Sigmoid colon (tissue), 7 donors: Measurements from ENCODE around the gene AP1M1. TPM values are rescaled to one million over a fixed set of nuclear protein-coding genes. Genes with fewer than 3 reads are reported as not detected.

Experiments
- DNase-seq: peaks from one replicate; pipeline ENCODE4 v3.0.0-alpha.2; 2019
- H3K27ac ChIP-seq, 4 donors: fragments of 200-600 bp; sonication (generic); one replicate each; pipeline ENCODE4 v1.5.1; 2016 to 2019; ENCODE audit warnings: mild to moderate bottlenecking in 1 of 4
- H3K27me3 ChIP-seq, 3 donors: fragments of 200-600 bp; sonication (generic); one replicate each; pipeline ENCODE4 v1.5.1; 2019; ENCODE audit warnings: mild to moderate bottlenecking in 1 of 3
- H3K36me3 ChIP-seq, 4 donors: fragments of 200-600 bp; sonication (generic); one replicate each; pipeline ENCODE4 v1.5.1; 2016 to 2019
- H3K4me1 ChIP-seq, 4 donors: fragments of 200-600 bp; sonication (generic); one replicate each; pipeline ENCODE4 v1.5.1; 2017 to 2019
- H3K4me3 ChIP-seq, 4 donors: fragments of 200-600 bp; sonication (generic); one replicate each; pipeline ENCODE4 v1.5.1; 2017 to 2019; ENCODE audit warnings: mild to moderate bottlenecking in 2 of 4, moderate library complexity in 1 of 4
- H3K9me3 ChIP-seq, 4 donors: fragments of 200-600 bp in 3 of 4; sonication (generic) in 3 of 4; one replicate each; pipeline versions ENCODE4 v1.5.1 to v1.6.1; 2013 to 2019
- EP300 ChIP-seq, 4 donors: sonication (generic); formaldehyde crosslinking; IDR thresholded peaks; one replicate each; pipeline ENCODE4 v1.6.1; 2017; ENCODE audit warnings: antibody characterized with exemption in 4 of 4
- POLR2A ChIP-seq, 2 donors: fragments of 450-650 bp; IDR thresholded peaks; one replicate each; pipeline ENCODE4 v1.6.1; 2016; ENCODE audit warnings: antibody characterized with exemption in 2 of 2, mild to moderate bottlenecking in 2 of 2, moderate library complexity in 2 of 2
- POLR2AphosphoS5 ChIP-seq, 4 donors: sonication (generic); formaldehyde crosslinking; IDR thresholded peaks; one replicate each; pipeline ENCODE4 v1.6.1; 2017; ENCODE audit warnings: antibody characterized with exemption in 4 of 4
- WGBS, 2 donors: extraction: QIAGEN DNeasy Blood & Tissue Kit; methylation state at CpG; one replicate each; pipeline ENCODE4 v1.1.7; 2013; 5-methylcytosine and 5-hydroxymethylcytosine counted together
- intact Hi-C: fragments of 100-400 bp; cut with DNase I; formaldehyde crosslinking; loops from one replicate; pipeline ENCODE4 v1.15.1; 2023
- polyA plus RNA-seq, 3 donors: library from polyadenylated mRNA; stranded (reverse); fragments of 200-250 nt; gene quantifications; one replicate each; pipeline ENCODE4 v1.2.3, GENCODE V29; 2013
- total RNA-seq, 4 donors: library from RNA; depleted of rRNA; stranded (reverse); fragments of >200 nt; gene quantifications; one replicate each; pipeline ENCODE4 v1.1.0, GENCODE V29; 2016
- TF ChIP-seq, protein P1 (sequence below), 4 experiments: fragments of 450-650 bp in 3 of 4; fragments of 200-600 bp in 1 of 4; IDR thresholded peaks; one replicate each; pipeline ENCODE4 v1.5.1; 2016 to 2019; ENCODE audit warnings: antibody characterized with exemption in 4 of 4, mild to moderate bottlenecking in 3 of 4, moderate library complexity in 2 of 4
- donor health status: healthy with polysubstance abuse.
- donor health status: Bipolar disorder and iron deficiency.
- donor health status: healthy.

Gene AP1M1
- total and polyA plus RNA-seq, 7 donors: 18.7 to 63.7 (median 57.1) TPM

DNA sequence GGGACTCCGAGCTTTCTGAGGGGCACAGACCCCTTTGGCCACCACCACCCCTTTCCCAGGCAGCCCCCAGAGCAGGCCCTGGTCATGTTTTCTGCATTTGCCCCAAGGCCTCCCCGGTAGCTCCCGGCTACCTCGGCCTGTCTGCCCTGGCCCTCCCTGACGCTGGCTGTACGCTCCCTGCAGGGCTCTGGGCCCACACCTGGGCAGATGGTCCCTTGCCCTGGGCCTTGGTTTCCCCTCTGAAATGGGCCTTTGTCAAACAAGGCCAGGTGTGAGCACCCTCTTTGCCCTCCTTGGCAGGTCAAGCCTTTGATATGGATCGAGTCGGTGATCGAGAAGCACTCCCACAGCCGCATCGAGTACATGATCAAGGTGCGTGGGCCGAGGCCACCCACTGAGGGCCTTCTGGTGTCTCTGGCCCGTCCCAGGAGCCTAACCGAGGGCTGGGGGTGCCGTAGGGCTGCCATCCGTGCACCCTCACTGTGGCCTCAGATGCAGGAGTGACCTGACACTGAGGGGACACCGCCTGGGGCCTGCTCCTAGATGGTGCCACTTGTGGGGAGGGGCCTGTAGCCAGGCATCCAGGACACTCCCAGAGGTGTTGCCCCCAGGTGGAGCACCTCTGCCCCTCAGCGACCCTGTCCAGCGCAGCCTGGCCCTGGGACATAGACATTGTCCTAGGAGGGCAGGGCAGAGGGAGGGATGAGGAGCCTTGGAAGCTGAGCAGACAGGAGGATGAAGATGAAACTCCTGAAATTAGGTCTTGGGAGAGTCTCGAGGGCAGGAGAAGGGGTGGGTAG lies 30.3 kb downstream of the AP1M1 start:
- 92 to 95% methylated on average over 21 of the region's 21 CpGs for WGBS, 2 donors
- H3K4me1 ChIP-seq: no peaks in the 10 kb centered on the region
- intact Hi-C loops: no loop called here
- peaks cover 26 to 95% (median 68%) of the 10 kb centered on the region in 4 donors for H3K36me3 ChIP-seq
- no peak overlapping the region for H3K27ac ChIP-seq
- no peaks in the 10 kb centered on the region for H3K27me3 ChIP-seq
- TF ChIP-seq POLR2A (IDR thresholded peaks at IDR 0.05) (no peak), EP300 (IDR thresholded peaks at IDR 0.05) (no peak), POLR2AphosphoS5 (IDR thresholded peaks at IDR 0.05) (no peak)
- TF ChIP-seq, protein P1, sequence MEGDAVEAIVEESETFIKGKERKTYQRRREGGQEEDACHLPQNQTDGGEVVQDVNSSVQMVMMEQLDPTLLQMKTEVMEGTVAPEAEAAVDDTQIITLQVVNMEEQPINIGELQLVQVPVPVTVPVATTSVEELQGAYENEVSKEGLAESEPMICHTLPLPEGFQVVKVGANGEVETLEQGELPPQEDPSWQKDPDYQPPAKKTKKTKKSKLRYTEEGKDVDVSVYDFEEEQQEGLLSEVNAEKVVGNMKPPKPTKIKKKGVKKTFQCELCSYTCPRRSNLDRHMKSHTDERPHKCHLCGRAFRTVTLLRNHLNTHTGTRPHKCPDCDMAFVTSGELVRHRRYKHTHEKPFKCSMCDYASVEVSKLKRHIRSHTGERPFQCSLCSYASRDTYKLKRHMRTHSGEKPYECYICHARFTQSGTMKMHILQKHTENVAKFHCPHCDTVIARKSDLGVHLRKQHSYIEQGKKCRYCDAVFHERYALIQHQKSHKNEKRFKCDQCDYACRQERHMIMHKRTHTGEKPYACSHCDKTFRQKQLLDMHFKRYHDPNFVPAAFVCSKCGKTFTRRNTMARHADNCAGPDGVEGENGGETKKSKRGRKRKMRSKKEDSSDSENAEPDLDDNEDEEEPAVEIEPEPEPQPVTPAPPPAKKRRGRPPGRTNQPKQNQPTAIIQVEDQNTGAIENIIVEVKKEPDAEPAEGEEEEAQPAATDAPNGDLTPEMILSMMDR (IDR thresholded peaks at IDR 0.05): no peak
- H3K9me3 ChIP-seq: no peaks in the 10 kb centered on the region
- H3K4me3 ChIP-seq: no peak overlapping the region
- DNase-seq: no peak

DNA sequence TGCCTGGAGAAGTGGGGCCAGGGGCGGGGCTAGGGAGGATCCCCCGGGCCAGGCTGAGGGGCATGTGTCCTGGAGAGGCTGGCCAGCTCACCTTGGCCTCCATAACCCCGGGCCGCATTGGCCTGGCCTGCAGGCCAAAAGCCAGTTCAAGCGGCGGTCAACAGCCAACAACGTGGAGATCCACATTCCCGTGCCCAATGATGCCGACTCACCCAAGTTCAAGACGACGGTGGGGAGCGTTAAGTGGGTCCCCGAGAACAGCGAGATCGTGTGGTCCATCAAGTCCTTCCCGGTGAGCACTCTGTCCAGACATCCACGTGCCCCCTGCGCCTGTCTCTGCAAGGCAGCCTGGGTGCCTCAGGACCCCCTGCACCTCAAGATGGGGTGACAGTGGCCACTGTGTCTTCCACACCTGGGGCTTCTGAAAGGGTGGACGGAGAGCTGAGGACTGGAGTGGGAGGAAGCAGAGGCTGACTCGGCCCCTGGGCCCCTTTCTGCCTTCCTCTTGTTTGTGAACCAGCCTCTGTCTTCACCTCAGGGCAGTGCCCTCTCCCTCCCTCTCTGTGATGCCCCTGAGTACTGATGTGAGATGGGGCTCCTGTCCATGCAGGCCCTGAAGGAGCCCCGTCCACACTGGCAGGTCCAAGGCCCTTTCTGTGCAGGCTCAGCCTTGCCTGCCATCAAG lies 31.1 kb downstream of the AP1M1 start:
- H3K27ac ChIP-seq: no peak overlapping the region
- 88 to 93% methylated on average over 21 of the region's 21 CpGs for WGBS, 2 donors
- no peak for TF ChIP-seq POLR2A (IDR thresholded peaks at IDR 0.05)
- no peak for TF ChIP-seq EP300 (IDR thresholded peaks at IDR 0.05)
- TF ChIP-seq POLR2AphosphoS5 (IDR thresholded peaks at IDR 0.05): no peak
- TF ChIP-seq, protein P1 (IDR thresholded peaks at IDR 0.05): no peak
- intact Hi-C loops: no loop called here
- H3K27me3 ChIP-seq: no peaks in the 10 kb centered on the region
- no peaks in the 10 kb centered on the region for H3K9me3 ChIP-seq
- no peaks in the 10 kb centered on the region for H3K4me1 ChIP-seq
- no peak overlapping the region for H3K4me3 ChIP-seq
- peaks cover 23 to 95% (median 65%) of the 10 kb centered on the region in 4 donors for H3K36me3 ChIP-seq
- DNase-seq: no peak

DNA sequence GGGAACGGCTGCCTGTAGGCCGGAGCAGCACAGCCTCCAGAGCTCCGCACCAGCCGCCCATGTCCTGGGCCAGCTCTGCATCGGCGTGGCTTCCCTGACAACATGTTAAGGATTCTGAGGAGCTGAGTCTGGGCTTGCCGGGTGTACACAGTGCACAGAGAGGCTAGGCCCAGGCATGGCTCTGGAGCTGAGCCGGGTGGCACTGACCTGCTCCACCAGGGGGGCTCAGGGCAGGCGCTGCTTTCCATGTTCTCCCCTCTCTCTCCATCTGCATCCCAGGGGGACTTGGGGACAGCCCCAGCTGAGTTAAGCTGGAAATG lies 31.6 kb downstream of the AP1M1 start:
- H3K9me3 ChIP-seq: no peaks in the 10 kb centered on the region
- DNase-seq: no peak
- H3K4me3 ChIP-seq: no peak overlapping the region
- H3K4me1 ChIP-seq: no peaks in the 10 kb centered on the region
- H3K27ac ChIP-seq: no peak overlapping the region
- 96 to 97% methylated on average over 9 of the region's 9 CpGs for WGBS, 2 donors
- TF ChIP-seq POLR2A (IDR thresholded peaks at IDR 0.05) (no peak), EP300 (IDR thresholded peaks at IDR 0.05) (no peak), POLR2AphosphoS5 (IDR thresholded peaks at IDR 0.05) (no peak)
- TF ChIP-seq, protein P1 (IDR thresholded peaks at IDR 0.05): no peak
- H3K27me3 ChIP-seq: no peaks in the 10 kb centered on the region
- peaks cover 23 to 95% (median 64%) of the 10 kb centered on the region in 4 donors for H3K36me3 ChIP-seq
- intact Hi-C loops: no loop called here

DNA sequence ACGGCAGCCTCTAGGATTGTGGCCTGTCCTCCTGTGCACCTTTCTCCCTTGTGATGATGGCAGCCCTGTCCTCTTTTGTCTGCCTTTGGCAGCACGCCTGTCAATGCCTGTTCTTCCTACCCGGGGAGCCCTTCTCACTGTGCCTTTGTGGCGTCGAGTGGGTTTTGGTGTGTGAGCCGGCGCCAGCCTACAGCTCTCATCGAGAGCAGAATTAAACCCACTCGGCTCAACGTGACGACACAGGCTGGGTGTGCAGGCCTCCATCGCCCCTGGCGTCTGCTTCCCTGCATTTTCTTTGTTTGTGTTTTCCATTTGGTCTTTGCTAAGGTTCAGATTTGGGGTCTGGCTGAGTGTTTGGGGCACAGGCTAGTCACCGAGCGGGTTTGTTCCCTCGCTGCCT lies 34.4 kb downstream of the AP1M1 start:
- no peak overlapping the region for H3K4me3 ChIP-seq
- no peak overlapping the region for H3K27ac ChIP-seq
- no peaks in the 10 kb centered on the region for H3K27me3 ChIP-seq
- H3K36me3 ChIP-seq: peaks cover 16 to 87% (median 56%) of the 10 kb centered on the region in 4 donors
- intact Hi-C loops: no loop called here
- TF ChIP-seq EP300 (IDR thresholded peaks at IDR 0.05) (no peak), POLR2A (IDR thresholded peaks at IDR 0.05) (no peak), POLR2AphosphoS5 (IDR thresholded peaks at IDR 0.05) (no peak)
- TF ChIP-seq, protein P1 (IDR thresholded peaks at IDR 0.05): no peak
- 95 to 97% methylated on average over 16 of the region's 16 CpGs for WGBS, 2 donors
- H3K4me1 ChIP-seq: no peaks in the 10 kb centered on the region
- no peaks in the 10 kb centered on the region for H3K9me3 ChIP-seq
- no peak for DNase-seq
